HepG2 (cell line): ENCODE data around the gene UNC119B. TPM values are rescaled to one million over a fixed set of nuclear protein-coding genes. Genes with fewer than 3 reads are reported as not detected.
A peak's percentile ranks its signal among the peaks of the same experiment; 100 is the strongest.

Source experiments
- CBX5 ChIP-seq: sonication (generic); formaldehyde crosslinking; IDR thresholded peaks from 2 replicates; pipeline ENCODE4 v1.4.0; 2020; ENCODE audit warnings: missing genetic modification reagents, borderline replicate concordance
- CENPT ChIP-seq: sonication (generic); formaldehyde crosslinking; IDR thresholded peaks from 2 replicates; pipeline ENCODE4 v1.8.0; 2022; ENCODE audit warnings: low read depth, mild to moderate bottlenecking, moderate library complexity, missing genetic modification reagents
- HDAC1 ChIP-seq: sonication (generic); formaldehyde crosslinking; IDR thresholded peaks from 2 replicates; pipeline ENCODE4 v1.5.1; 2020; ENCODE audit warnings: mild to moderate bottlenecking, missing genetic modification reagents
- HNRNPL ChIP-seq: fragments of 200-400 bp; formaldehyde crosslinking; IDR thresholded peaks from 2 replicates; pipeline ENCODE4 v1.6.1; 2017; ENCODE audit warnings: mild to moderate bottlenecking, low read depth, low read length
- KAT7 ChIP-seq: IDR thresholded peaks from 2 replicates; pipeline ENCODE4 v1.6.1; 2018; ENCODE audit warnings: borderline replicate concordance, missing compliant biosample characterization
- KDM3A ChIP-seq: IDR thresholded peaks from 2 replicates; pipeline ENCODE4 v1.6.1; 2018; ENCODE audit warnings: low read depth, missing compliant biosample characterization
- KDM5B ChIP-seq: sonication (generic); formaldehyde crosslinking; IDR thresholded peaks from 2 replicates; pipeline ENCODE4 v1.4.0; 2020; ENCODE audit warnings: missing genetic modification reagents, mild to moderate bottlenecking, borderline replicate concordance
- KLF16 ChIP-seq, 2 experiments: sonication (generic) in 1 of 2; formaldehyde crosslinking in 1 of 2; IDR thresholded peaks; 2 replicates each; pipeline versions ENCODE4 v1.6.1 to v1.8.0; 2016 to 2023; ENCODE audit warnings: missing genetic modification reagents in 2 of 2, missing compliant biosample characterization in 1 of 2
- MTA1 ChIP-seq: sonication (generic); formaldehyde crosslinking; IDR thresholded peaks from 2 replicates; pipeline ENCODE4 v1.4.0; 2020; ENCODE audit warnings: missing genetic modification reagents, mild to moderate bottlenecking, borderline replicate concordance
- MZF1 ChIP-seq: sonication (generic); formaldehyde crosslinking; IDR thresholded peaks from 2 replicates; pipeline ENCODE4 v1.8.1; 2023; ENCODE audit warnings: mild to moderate bottlenecking, missing genetic modification reagents, borderline replicate concordance
- NPAS2 ChIP-seq: sonication (generic); formaldehyde crosslinking; IDR thresholded peaks from 2 replicates; pipeline ENCODE4 v1.8.0; 2022; ENCODE audit warnings: mild to moderate bottlenecking, missing genetic modification reagents, borderline replicate concordance
- POGZ ChIP-seq: sonication (generic); formaldehyde crosslinking; IDR thresholded peaks from 2 replicates; pipeline ENCODE4 v1.4.0; 2020; ENCODE audit warnings: mild to moderate bottlenecking, missing genetic modification reagents
- ZBTB7B ChIP-seq: sonication (generic); formaldehyde crosslinking; IDR thresholded peaks from 2 replicates; pipeline ENCODE4 v1.4.0; 2020; ENCODE audit warnings: missing genetic modification reagents
- ZMYM2 ChIP-seq: sonication (generic); formaldehyde crosslinking; IDR thresholded peaks from 2 replicates; pipeline ENCODE4 v1.8.0; 2022; ENCODE audit warnings: mild to moderate bottlenecking, missing genetic modification reagents
- ZNF460 ChIP-seq: sonication (generic); formaldehyde crosslinking; IDR thresholded peaks from 2 replicates; pipeline ENCODE4 v1.5.1; 2020; ENCODE audit warnings: missing genetic modification reagents, mild to moderate bottlenecking, borderline replicate concordance
- ZNF557 ChIP-seq: sonication (generic); formaldehyde crosslinking; IDR thresholded peaks from 2 replicates; pipeline ENCODE4 v1.4.0; 2020; ENCODE audit warnings: missing genetic modification reagents
- polyA plus RNA-seq, 8 experiments: library from polyadenylated mRNA; depleted of rRNA in 3 of 8; stranded (reverse) in 7 of 8; unstranded in 1 of 8; fragments of >200 nt; fragmentation: Illumina TruSeq in 4 of 8; extraction: Trizol in 4 of 8; gene quantifications; 2 replicates each; pipeline versions ENCODE4 v1.2.1 to v1.2.3, GENCODE V29; 2011 to 2016; ENCODE audit warnings: low read depth in 4 of 8, missing spikeins in 1 of 8, mixed read lengths in 1 of 8; ENCODE audit not compliant: insufficient read depth in 1 of 8
- total RNA-seq, 5 experiments: library from RNA; depleted of rRNA; stranded (reverse); fragments of >200 nt; fragmentation: Illumina TruSeq; extraction: Trizol; gene quantifications; 2 replicates each; pipeline ENCODE4 v1.2.3, GENCODE V29; 2016; ENCODE audit warnings: low read depth in 1 of 5
- TF ChIP-seq, protein P1 (sequence below): sonication (generic); formaldehyde crosslinking; IDR thresholded peaks from 2 replicates; pipeline ENCODE4 v1.8.1; 2023; ENCODE audit warnings: mild to moderate bottlenecking, missing genetic modification reagents
- TF ChIP-seq, protein P2 (sequence below): IDR thresholded peaks from 2 replicates; pipeline ENCODE4 v1.6.1; 2016; ENCODE audit warnings: low read depth, missing genetic modification reagents, missing compliant biosample characterization
- TF ChIP-seq, protein P3 (sequence below): sonication (generic); formaldehyde crosslinking; IDR thresholded peaks from 2 replicates; pipeline ENCODE4 v1.4.0; 2020; ENCODE audit warnings: mild to moderate bottlenecking, low read depth, missing genetic modification reagents

The UNC119B gene
- total and polyA plus RNA-seq, 2 of the 13 experiments (the other 11 are each of a cell fraction or from before 2014, with no cell fraction given), result 19.6 to 19.7 TPM

DNA sequence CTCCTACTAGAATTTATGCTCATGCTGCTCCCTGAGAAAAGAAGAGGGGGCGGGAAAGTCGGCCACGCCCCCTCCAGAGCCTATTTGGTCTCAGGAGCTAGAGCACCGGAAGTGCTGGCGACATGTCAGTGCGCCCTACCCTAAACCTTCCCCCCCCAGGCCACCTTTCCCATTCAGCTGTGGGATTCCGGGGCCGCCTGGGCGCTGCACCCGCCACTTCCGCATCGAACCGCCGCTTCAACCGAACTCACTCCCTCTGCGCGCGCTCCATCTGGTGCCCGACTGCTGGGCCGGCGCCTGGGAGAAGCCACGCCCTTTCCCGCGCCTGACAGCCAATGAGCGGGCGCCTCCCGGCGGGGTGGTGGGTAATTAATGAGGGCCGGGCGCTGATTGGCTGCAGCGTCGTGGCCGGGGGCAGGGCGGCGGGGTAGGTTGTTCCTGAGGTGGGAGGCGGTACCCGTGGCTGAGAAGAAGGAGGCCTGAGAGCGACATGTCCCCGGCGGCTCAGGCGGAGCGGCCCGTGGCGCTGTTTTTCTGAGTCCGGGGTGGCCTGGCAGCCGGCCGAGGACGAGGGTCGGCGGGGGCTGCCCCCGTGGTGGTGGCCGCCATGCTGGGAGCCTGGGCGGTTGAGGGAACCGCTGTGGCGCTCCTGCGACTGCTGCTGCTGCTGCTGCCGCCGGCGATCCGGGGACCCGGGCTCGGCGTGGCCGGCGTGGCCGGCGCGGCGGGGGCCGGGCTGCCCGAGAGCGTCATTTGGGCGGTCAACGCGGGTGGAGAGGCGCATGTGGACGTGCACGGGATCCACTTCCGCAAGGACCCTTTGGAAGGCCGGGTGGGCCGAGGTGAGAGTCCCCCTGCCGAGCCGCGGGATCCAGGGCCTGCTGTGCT, 23.3 kb upstream of the UNC119B start, which contains the start of gene MLEC (continued):
- 0 out of 2 replicates have a peak, but pooled peaks have one; percentile 3 for TF ChIP-seq KDM5B (CRISPR knock-in tag)
- 0 out of 2 replicates have a peak, but pooled peaks have one; percentile 31 for TF ChIP-seq HNRNPL
- no peak for TF ChIP-seq ZNF460
- peak; percentile 52; the same call in 1 of the 2 replicates for TF ChIP-seq CBX5 (CRISPR knock-in tag)
- 0 out of 2 replicates have a peak, but pooled peaks have one; percentile 30 for TF ChIP-seq KDM3A (CRISPR knock-in tag)
- peak; percentile 27; the same call in 1 of the 2 replicates for TF ChIP-seq KAT7 (CRISPR knock-in tag)
- TF ChIP-seq, protein P1, sequence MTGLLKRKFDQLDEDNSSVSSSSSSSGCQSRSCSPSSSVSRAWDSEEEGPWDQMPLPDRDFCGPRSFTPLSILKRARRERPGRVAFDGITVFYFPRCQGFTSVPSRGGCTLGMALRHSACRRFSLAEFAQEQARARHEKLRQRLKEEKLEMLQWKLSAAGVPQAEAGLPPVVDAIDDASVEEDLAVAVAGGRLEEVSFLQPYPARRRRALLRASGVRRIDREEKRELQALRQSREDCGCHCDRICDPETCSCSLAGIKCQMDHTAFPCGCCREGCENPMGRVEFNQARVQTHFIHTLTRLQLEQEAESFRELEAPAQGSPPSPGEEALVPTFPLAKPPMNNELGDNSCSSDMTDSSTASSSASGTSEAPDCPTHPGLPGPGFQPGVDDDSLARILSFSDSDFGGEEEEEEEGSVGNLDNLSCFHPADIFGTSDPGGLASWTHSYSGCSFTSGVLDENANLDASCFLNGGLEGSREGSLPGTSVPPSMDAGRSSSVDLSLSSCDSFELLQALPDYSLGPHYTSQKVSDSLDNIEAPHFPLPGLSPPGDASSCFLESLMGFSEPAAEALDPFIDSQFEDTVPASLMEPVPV (CRISPR knock-in tag), result peak; percentile 97
- TF ChIP-seq ZMYM2 (CRISPR knock-in tag), result no peak
- TF ChIP-seq, protein P2, sequence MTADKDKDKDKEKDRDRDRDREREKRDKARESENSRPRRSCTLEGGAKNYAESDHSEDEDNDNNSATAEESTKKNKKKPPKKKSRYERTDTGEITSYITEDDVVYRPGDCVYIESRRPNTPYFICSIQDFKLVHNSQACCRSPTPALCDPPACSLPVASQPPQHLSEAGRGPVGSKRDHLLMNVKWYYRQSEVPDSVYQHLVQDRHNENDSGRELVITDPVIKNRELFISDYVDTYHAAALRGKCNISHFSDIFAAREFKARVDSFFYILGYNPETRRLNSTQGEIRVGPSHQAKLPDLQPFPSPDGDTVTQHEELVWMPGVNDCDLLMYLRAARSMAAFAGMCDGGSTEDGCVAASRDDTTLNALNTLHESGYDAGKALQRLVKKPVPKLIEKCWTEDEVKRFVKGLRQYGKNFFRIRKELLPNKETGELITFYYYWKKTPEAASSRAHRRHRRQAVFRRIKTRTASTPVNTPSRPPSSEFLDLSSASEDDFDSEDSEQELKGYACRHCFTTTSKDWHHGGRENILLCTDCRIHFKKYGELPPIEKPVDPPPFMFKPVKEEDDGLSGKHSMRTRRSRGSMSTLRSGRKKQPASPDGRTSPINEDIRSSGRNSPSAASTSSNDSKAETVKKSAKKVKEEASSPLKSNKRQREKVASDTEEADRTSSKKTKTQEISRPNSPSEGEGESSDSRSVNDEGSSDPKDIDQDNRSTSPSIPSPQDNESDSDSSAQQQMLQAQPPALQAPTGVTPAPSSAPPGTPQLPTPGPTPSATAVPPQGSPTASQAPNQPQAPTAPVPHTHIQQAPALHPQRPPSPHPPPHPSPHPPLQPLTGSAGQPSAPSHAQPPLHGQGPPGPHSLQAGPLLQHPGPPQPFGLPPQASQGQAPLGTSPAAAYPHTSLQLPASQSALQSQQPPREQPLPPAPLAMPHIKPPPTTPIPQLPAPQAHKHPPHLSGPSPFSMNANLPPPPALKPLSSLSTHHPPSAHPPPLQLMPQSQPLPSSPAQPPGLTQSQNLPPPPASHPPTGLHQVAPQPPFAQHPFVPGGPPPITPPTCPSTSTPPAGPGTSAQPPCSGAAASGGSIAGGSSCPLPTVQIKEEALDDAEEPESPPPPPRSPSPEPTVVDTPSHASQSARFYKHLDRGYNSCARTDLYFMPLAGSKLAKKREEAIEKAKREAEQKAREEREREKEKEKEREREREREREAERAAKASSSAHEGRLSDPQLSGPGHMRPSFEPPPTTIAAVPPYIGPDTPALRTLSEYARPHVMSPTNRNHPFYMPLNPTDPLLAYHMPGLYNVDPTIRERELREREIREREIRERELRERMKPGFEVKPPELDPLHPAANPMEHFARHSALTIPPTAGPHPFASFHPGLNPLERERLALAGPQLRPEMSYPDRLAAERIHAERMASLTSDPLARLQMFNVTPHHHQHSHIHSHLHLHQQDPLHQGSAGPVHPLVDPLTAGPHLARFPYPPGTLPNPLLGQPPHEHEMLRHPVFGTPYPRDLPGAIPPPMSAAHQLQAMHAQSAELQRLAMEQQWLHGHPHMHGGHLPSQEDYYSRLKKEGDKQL, result no peak
- peak; percentile 77 for TF ChIP-seq HDAC1
- TF ChIP-seq NPAS2 (CRISPR knock-in tag), result no peak
- TF ChIP-seq POGZ (CRISPR knock-in tag), result peak; percentile 56
- TF ChIP-seq KLF16 (CRISPR knock-in tag; IDR thresholded peaks at IDR 0.05), result peak in 1 of 2 experiments; percentile 88; a peak in 2 of 4 replicates
- TF ChIP-seq, protein P3, sequence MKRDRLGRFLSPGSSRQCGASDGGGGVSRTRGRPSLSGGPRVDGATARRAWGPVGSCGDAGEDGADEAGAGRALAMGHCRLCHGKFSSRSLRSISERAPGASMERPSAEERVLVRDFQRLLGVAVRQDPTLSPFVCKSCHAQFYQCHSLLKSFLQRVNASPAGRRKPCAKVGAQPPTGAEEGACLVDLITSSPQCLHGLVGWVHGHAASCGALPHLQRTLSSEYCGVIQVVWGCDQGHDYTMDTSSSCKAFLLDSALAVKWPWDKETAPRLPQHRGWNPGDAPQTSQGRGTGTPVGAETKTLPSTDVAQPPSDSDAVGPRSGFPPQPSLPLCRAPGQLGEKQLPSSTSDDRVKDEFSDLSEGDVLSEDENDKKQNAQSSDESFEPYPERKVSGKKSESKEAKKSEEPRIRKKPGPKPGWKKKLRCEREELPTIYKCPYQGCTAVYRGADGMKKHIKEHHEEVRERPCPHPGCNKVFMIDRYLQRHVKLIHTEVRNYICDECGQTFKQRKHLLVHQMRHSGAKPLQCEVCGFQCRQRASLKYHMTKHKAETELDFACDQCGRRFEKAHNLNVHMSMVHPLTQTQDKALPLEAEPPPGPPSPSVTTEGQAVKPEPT (CRISPR knock-in tag), result 0 out of 2 replicates have a peak, but pooled peaks have one; percentile 21
- no peak for TF ChIP-seq MZF1 (CRISPR knock-in tag)
- 0 out of 2 replicates have a peak, but pooled peaks have one; percentile 67 for TF ChIP-seq ZNF557 (CRISPR knock-in tag)
- peak; percentile 10; the same call in 1 of the 2 replicates for TF ChIP-seq CENPT (CRISPR knock-in tag)
- 0 out of 2 replicates have a peak, but pooled peaks have one; percentile 42 for TF ChIP-seq ZBTB7B
- 0 out of 2 replicates have a peak, but pooled peaks have one; percentile 6 for TF ChIP-seq MTA1 (CRISPR knock-in tag)
